A673 (cell line): Measurements from ENCODE around the gene LGALS3BP.

Experiments
- CTCF ChIP-seq: fragments of 300-800, 200-600 bp; sonication (generic); conservative IDR thresholded peaks from 2 replicates; pipeline ENCODE4 v1.5.1; 2017; ENCODE audit warnings: low read depth, mild to moderate bottlenecking, antibody characterized with exemption, low read length, moderate library complexity, mixed read lengths
- EZH2 ChIP-seq: fragments of 200-600 bp; sonication (generic); IDR thresholded peaks from 2 replicates; pipeline ENCODE4 v1.6.1; 2017; ENCODE audit warnings: borderline replicate concordance, low read depth, mild to moderate bottlenecking, mixed read lengths, antibody characterized with exemption, low read length; ENCODE audit not compliant: poor library complexity, severe bottlenecking

GRCh38 chr17:79007504-79008381 lies 28.0 kb upstream of the LGALS3BP start:
- TF ChIP-seq EZH2 (no peak), CTCF (no peak)
